OCI-LY7 (cell line): Measurements from ENCODE around the gene NOL12. TPM values are rescaled to one million over a fixed set of nuclear protein-coding genes. Genes with fewer than 3 reads are reported as not detected.

ENCODE experiments used
- BruUV-seq: library from RNA; stranded (reverse); fragments of 400-500 nt; replicated peaks from 2 replicates; lab custom pipeline; 2021; lab: Mats Ljungman, UMichigan
- CTCF ChIA-PET: fragments of 300-600 bp; sonication (Branson Sonifier 250); formaldehyde crosslinking; loops from one replicate; lab custom pipeline; 2022; ENCODE audit warnings: antibody characterized with exemption; ENCODE audit not compliant: unreplicated experiment; lab: Charles Lee
- POLR2A ChIA-PET: fragments of 300-600 bp; sonication (Branson Sonifier 250); formaldehyde crosslinking; loops from one replicate; lab custom pipeline; 2022; ENCODE audit warnings: antibody characterized with exemption; lab: Charles Lee
- DNase-seq: peaks from one replicate; pipeline ENCODE4 v3.0.0-alpha.2; 2015; ENCODE audit warnings: low spot score
- H2AFZ ChIP-seq: fragments of 200-600 bp; sonication (generic), shearing (Covaris generic); 2 replicates; pipeline ENCODE4 v1.6.1; 2014; ENCODE audit warnings: mild to moderate bottlenecking, antibody characterized with exemption, low read length, moderate library complexity
- H3K27ac ChIP-seq: fragments of 200-600 bp; sonication (generic); 2 replicates; pipeline ENCODE4 v1.5.1; 2014; ENCODE audit warnings: mixed run types, low read depth, mild to moderate bottlenecking, moderate library complexity, low read length, inconsistent platforms; ENCODE audit not compliant: poor library complexity, severe bottlenecking
- H3K36me3 ChIP-seq: fragments of 200-600 bp; sonication (generic); 2 replicates; pipeline ENCODE4 v1.6.1; 2014; ENCODE audit warnings: mild to moderate bottlenecking, antibody characterized with exemption, low read length, moderate library complexity, mixed read lengths; ENCODE audit not compliant: insufficient read depth
- H3K4me1 ChIP-seq: fragments of 200-600 bp; sonication (generic); 2 replicates; pipeline ENCODE4 v1.5.1; 2014; ENCODE audit warnings: mild to moderate bottlenecking, low read length; ENCODE audit not compliant: insufficient read depth, poor library complexity, severe bottlenecking
- H3K4me2 ChIP-seq: fragments of 200-600 bp; sonication (generic); 2 replicates; pipeline ENCODE4 v1.6.1; 2014; ENCODE audit warnings: mild to moderate bottlenecking, low read length
- H3K4me3 ChIP-seq: fragments of 200-600 bp; sonication (generic); 2 replicates; pipeline ENCODE4 v1.5.1; 2014; ENCODE audit warnings: mild to moderate bottlenecking, low read depth, low read length; ENCODE audit not compliant: poor library complexity, severe bottlenecking
- H3K79me2 ChIP-seq: fragments of 200-600 bp; sonication (generic); 2 replicates; pipeline ENCODE4 v1.6.1; 2016; ENCODE audit warnings: low read depth, mild to moderate bottlenecking, low read length, moderate library complexity, mixed read lengths; ENCODE audit not compliant: insufficient read depth
- H3K9me2 ChIP-seq: fragments of 200-600 bp; sonication (generic); 2 replicates; pipeline ENCODE4 v1.6.1; 2016; ENCODE audit warnings: mild to moderate bottlenecking, low read length, mixed read lengths; ENCODE audit not compliant: insufficient read depth
- H3K9me3 ChIP-seq: fragments of 200-600 bp; sonication (generic); 2 replicates; pipeline ENCODE4 v1.6.1; 2014; ENCODE audit warnings: mild to moderate bottlenecking, mixed run types, low read length, mixed read lengths
- H4K20me1 ChIP-seq: fragments of 200-600 bp; sonication (generic); 2 replicates; pipeline ENCODE4 v1.6.1; 2014; ENCODE audit warnings: mild to moderate bottlenecking, antibody characterized with exemption, low read length, moderate library complexity, mixed read lengths; ENCODE audit not compliant: insufficient read depth
- EZH2phosphoT487 ChIP-seq: fragments of 200-600 bp; sonication (generic); IDR thresholded peaks from 2 replicates; pipeline ENCODE4 v1.6.1; 2018; ENCODE audit warnings: low read depth, borderline replicate concordance, mild to moderate bottlenecking, mixed run types, antibody characterized with exemption, low read length, moderate library complexity, mixed read lengths
- intact Hi-C: fragments of 100-400 bp; cut with micrococcal nuclease; formaldehyde crosslinking; loops from one replicate; pipeline ENCODE4 v1.10.0; 2022; ENCODE audit not compliant: unreplicated experiment
- total RNA-seq, 2 experiments: library from RNA; depleted of rRNA in 1 of 2; stranded (reverse); fragments of >200 nt in 1 of 2; shearing (Covaris generic) in 1 of 2; gene quantifications; 2 replicates each; pipeline ENCODE4 v1.2.3, GENCODE V29; 2014 to 2022
- TF ChIP-seq, protein P1 (sequence below): fragments of 200-600 bp; sonication (generic); conservative IDR thresholded peaks from 2 replicates; pipeline ENCODE4 v1.5.1; 2014; ENCODE audit warnings: mild to moderate bottlenecking, antibody characterized with exemption, low read length, moderate library complexity, mixed read lengths

The NOL12 gene
- total RNA-seq, 2 experiments from 2014 or later: 62.3 to 64.6 TPM

DNA sequence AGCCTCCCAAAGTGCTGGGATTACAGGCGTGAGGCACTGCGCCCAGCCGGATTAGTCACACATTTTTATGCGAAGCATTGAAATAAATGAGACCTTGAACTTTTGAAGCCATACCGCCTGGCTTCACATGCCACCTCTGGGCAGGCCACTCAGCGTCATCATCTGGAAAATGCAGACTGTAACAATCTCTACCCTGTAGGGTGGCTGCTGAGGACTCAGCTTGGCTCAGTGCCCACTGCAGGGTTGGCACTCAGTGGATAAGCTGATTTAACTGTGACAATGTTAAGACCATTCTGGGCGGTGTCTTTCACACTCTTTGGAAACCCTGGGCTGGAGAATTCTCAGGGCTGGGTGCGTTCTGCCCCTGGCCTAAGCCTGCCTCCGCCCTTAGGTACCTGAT, 38.2 kb upstream of the NOL12 start:
- peaks cover 44% of the 10 kb centered on the region for H3K36me3 ChIP-seq
- H3K9me2 ChIP-seq: no peaks in the 10 kb centered on the region
- H3K27ac ChIP-seq: no peak overlapping the region
- no peak overlapping the region for H3K4me3 ChIP-seq
- H3K79me2 ChIP-seq: no peaks in the 10 kb centered on the region
- no peak for DNase-seq
- no peaks in the 10 kb centered on the region for H4K20me1 ChIP-seq
- BruUV-seq: no TSS peak
- TF ChIP-seq, protein P1, sequence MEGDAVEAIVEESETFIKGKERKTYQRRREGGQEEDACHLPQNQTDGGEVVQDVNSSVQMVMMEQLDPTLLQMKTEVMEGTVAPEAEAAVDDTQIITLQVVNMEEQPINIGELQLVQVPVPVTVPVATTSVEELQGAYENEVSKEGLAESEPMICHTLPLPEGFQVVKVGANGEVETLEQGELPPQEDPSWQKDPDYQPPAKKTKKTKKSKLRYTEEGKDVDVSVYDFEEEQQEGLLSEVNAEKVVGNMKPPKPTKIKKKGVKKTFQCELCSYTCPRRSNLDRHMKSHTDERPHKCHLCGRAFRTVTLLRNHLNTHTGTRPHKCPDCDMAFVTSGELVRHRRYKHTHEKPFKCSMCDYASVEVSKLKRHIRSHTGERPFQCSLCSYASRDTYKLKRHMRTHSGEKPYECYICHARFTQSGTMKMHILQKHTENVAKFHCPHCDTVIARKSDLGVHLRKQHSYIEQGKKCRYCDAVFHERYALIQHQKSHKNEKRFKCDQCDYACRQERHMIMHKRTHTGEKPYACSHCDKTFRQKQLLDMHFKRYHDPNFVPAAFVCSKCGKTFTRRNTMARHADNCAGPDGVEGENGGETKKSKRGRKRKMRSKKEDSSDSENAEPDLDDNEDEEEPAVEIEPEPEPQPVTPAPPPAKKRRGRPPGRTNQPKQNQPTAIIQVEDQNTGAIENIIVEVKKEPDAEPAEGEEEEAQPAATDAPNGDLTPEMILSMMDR: no peak
- TF ChIP-seq EZH2phosphoT487: no peak
- ChIA-PET POLR2A (interaction anchor here (1.1 kb wide), 1 partner anchor 9 kb away, joined by 3 read pairs; no protein-coding TSS in a partner anchor), CTCF (no interaction called here)
- H3K9me3 ChIP-seq: no peaks in the 10 kb centered on the region
- H2AFZ ChIP-seq: no peak overlapping the region
- H3K4me2 ChIP-seq: no peak overlapping the region
- intact Hi-C loops: no loop called here
- H3K4me1 ChIP-seq: peaks cover 3% of the 10 kb centered on the region

DNA sequence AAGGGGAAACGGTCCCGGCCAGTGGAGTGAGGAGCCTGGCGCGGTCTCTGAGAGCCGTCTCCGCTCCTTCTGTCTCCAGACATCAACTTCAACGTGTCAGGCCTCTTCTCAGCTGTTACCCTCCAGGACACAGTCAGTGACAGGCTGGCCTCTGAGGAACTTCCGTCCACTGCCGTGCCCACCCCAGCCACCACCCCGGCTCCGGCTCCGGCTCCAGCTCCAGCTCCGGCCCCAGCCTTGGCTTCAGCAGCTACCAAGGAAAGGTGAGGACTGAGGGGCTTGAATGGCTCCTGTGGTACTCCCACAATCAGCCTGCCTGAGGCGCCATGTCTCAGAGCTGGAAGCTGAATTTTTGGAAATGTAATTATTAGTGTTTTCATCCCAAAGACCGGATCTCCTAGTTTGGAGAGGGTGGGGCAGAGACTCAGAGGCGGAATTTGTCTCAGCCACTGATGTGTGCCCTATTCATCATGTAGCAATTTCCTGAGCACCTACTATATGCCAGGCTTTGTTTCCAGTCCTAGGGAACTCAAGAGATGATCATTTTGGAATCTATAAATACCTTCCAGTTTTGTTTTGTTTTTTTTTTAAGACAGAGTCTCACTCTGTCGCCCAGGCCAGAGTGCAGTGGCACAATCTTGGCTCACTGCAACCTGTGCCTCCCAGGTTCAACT, 35.5 kb upstream of the NOL12 start:
- H2AFZ ChIP-seq: no peak overlapping the region
- H3K4me2 ChIP-seq: no peak overlapping the region
- no peak overlapping the region for H3K4me3 ChIP-seq
- DNase-seq: no peak
- H3K27ac ChIP-seq: no peak overlapping the region
- intact Hi-C loops: no loop called here
- H3K79me2 ChIP-seq: no peaks in the 10 kb centered on the region
- CTCF ChIA-PET: no interaction called here
- no TSS peak for BruUV-seq
- POLR2A ChIA-PET: no interaction called here
- H3K9me2 ChIP-seq: no peaks in the 10 kb centered on the region
- H3K36me3 ChIP-seq: peaks cover 36% of the 10 kb centered on the region
- no peaks in the 10 kb centered on the region for H3K4me1 ChIP-seq
- no peaks in the 10 kb centered on the region for H3K9me3 ChIP-seq
- TF ChIP-seq, protein P1: no peak
- TF ChIP-seq EZH2phosphoT487: no peak
- no peaks in the 10 kb centered on the region for H4K20me1 ChIP-seq

DNA sequence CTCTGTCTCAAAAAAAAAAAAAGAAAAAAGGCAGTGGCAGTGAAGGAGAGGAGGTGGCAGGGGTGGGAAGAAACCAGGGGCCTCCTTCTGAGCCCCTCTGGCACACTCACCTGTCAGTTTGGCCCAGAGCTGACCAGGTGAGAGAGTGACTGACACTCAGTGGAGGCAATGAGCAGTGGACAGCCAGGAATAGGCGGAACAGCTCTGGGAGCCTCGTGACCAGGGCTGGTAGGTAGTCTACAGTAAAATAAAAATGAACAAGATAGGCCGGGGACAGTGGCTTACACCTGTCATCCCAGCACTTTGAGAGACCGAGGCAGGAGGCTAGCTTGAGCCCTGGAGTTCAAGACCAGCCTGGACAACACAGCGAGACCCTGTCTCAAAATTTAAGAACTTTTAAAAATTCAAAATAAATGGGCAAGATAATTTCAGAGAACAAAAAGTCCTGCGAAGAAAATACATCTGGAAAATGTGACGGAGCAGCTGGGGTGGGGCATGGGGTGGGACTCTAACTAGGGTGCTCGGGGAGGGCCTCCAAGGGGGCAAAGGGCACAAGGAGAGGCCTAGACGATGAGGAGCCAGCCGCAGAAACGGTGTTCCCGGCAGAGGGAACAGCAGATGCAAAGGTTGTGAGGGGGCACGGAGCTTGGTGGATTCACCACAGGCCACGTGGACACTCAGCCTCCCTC, 31.4 kb upstream of the NOL12 start:
- POLR2A ChIA-PET: no interaction called here
- peaks cover 33% of the 10 kb centered on the region for H3K36me3 ChIP-seq
- BruUV-seq: no TSS peak

More for the DNA sequence above, 31.4 kb upstream of the NOL12 start:
- no peak for DNase-seq
- H3K4me3 ChIP-seq: no peak overlapping the region
- no peak for TF ChIP-seq EZH2phosphoT487
- TF ChIP-seq, protein P1: no peak
- no peak overlapping the region for H3K4me2 ChIP-seq
- H3K9me3 ChIP-seq: no peaks in the 10 kb centered on the region
- peaks cover 4% of the 10 kb centered on the region; the same call in 1 of the 2 replicates for H4K20me1 ChIP-seq
- H3K27ac ChIP-seq: no peak overlapping the region
- intact Hi-C loops: no loop called here
- CTCF ChIA-PET: interaction anchor here (0.6 kb wide), 1 partner anchor 113 kb away, joined by 3 read pairs; no protein-coding TSS in a partner anchor
- H3K79me2 ChIP-seq: peaks cover 6% of the 10 kb centered on the region
- H3K4me1 ChIP-seq: peaks cover 7% of the 10 kb centered on the region
- H2AFZ ChIP-seq: no peak overlapping the region
- no peaks in the 10 kb centered on the region for H3K9me2 ChIP-seq
